ENCODE results near the gene ATP8B3. TPM values are rescaled to one million over a fixed set of nuclear protein-coding genes. Genes with fewer than 3 reads are reported as not detected.

Gene ATP8B3
- total and polyA plus RNA-seq, 9 of the 15 experiments (the other 6 are each of a cell fraction or from before 2014, with no cell fraction given) = 1.2 to 12.3 (median 3.8) TPM

- TF ChIP-seq NR4A1 (CRISPR knock-in tag; IDR thresholded peaks at IDR 0.05) (no peak), NR4A1 (tag; IDR thresholded peaks at IDR 0.05) (no peak), ZNF134 (CRISPR knock-in tag; conservative IDR thresholded peaks at IDR 0.05) (no peak), KLF16 (IDR thresholded peaks at IDR 0.05) (peak; percentile 96), ZBTB8A (IDR thresholded peaks at IDR 0.05; ENCODE audit: partially characterized antibody) (no peak), SUPT5H (IDR thresholded peaks at IDR 0.05) (no peak), HNRNPLL (IDR thresholded peaks at IDR 0.05; ENCODE audit: low read depth, low read length, poor library complexity, severe bottlenecking) (peak; percentile 35), RNF219 (CRISPR knock-in tag; IDR thresholded peaks at IDR 0.05) (no peak), ZNF785 (CRISPR knock-in tag; IDR thresholded peaks at IDR 0.05) (no peak), HMBOX1 (IDR thresholded peaks at IDR 0.05) (no peak), NFXL1 (CRISPR knock-in tag; IDR thresholded peaks at IDR 0.05) (no peak), FOXP1 (CRISPR knock-in tag; IDR thresholded peaks at IDR 0.05) (no peak), FOSL1 (tag; conservative IDR thresholded peaks at IDR 0.05) (no peak), NFIC (IDR thresholded peaks at IDR 0.05) (peak; percentile 90), HDAC2 (IDR thresholded peaks at IDR 0.05) (peak; percentile 84), SRSF7 (optimal IDR thresholded peaks at IDR 0.05; ENCODE audit: low read depth, low read length) (no peak), ARHGAP35 (IDR thresholded peaks at IDR 0.05; ENCODE audit: partially characterized antibody) (no peak), TCF7L2 (IDR thresholded peaks at IDR 0.05; ENCODE audit: low read depth, low read length) (peak; percentile 73; the same call in 1 of the 2 replicates), ZNF830 (CRISPR knock-in tag; IDR thresholded peaks at IDR 0.05) (no peak), ARID3B (CRISPR knock-in tag; IDR thresholded peaks at IDR 0.05; ENCODE audit: borderline replicate concordance) (no peak), STAT5B (CRISPR knock-in tag; IDR thresholded peaks at IDR 0.05) (no peak), CAMTA2 (CRISPR knock-in tag; conservative IDR thresholded peaks at IDR 0.05) (no peak), KAT8 (IDR thresholded peaks at IDR 0.05; ENCODE audit: low read depth) (no peak), SP1 (CRISPR knock-in tag; IDR thresholded peaks at IDR 0.05) (0 out of 2 replicates have a peak, but pooled peaks have one; percentile 46), SPI1 (IDR thresholded peaks at IDR 0.05; ENCODE audit: borderline replicate concordance, low read depth, low read length) (no peak), ZNF197 (CRISPR knock-in tag; IDR thresholded peaks at IDR 0.05; ENCODE audit: low read depth) (0 out of 2 replicates have a peak, but pooled peaks have one; percentile 35)
- TF ChIP-seq, protein P1, sequence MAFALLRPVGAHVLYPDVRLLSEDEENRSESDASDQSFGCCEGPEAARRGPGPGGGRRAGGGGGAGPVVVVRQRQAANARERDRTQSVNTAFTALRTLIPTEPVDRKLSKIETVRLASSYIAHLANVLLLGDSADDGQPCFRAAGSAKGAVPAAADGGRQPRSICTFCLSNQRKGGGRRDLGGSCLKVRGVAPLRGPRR (CRISPR knock-in tag; IDR thresholded peaks at IDR 0.05) = no peak
Measured at GRCh38 chr19:1836458-1837221, 24.6 kb upstream of the ATP8B3 start (continued).
